ENCODE results near the gene TMPO. TPM values are rescaled to one million over a fixed set of nuclear protein-coding genes. Genes with fewer than 3 reads are reported as not detected.
"Not testable (repeated sequence)": the region's sequence is repeated elsewhere in the genome, so short reads cannot be mapped to it uniquely, and the experiment has no call there.

TMPO gene
- total RNA-seq, 1 donor from 2014 or later, result 178 TPM

- Mint-ChIP-seq H3K4me1 (ENCODE audit: unreplicated experiment) (peaks cover 17% of the 10 kb centered on the region), H3K27me3 (peaks cover 16% of the 10 kb centered on the region), H3K27ac (peak overlapping the region; percentile 99), H3K4me3 (peak overlapping the region; percentile 95), H3K36me3 (peaks cover 9% of the 10 kb centered on the region), H3K9me3 (no peaks in the 10 kb centered on the region)
- TF ChIP-seq CTCF (conservative IDR thresholded peaks at IDR 0.05), result no peak
- DNase-seq (ENCODE audit: extremely low spot score, unreplicated experiment), result peak; percentile 90
Measured at GRCh38 chr12:98503342-98503591, 12.1 kb upstream of the TMPO start.

GRCh38 chr12:98503592-98504367, 11.6 kb upstream of the TMPO start:
- no peak for TF ChIP-seq CTCF (conservative IDR thresholded peaks at IDR 0.05)
- peak; percentile 97 for DNase-seq (ENCODE audit: extremely low spot score, unreplicated experiment)
- H3K27ac Mint-ChIP-seq, result peak overlapping the region; percentile 99
- H3K27me3 Mint-ChIP-seq, result peaks cover 16% of the 10 kb centered on the region
- peaks cover 17% of the 10 kb centered on the region for H3K4me1 Mint-ChIP-seq (ENCODE audit: unreplicated experiment)
- peak overlapping the region; percentile 95 for H3K4me3 Mint-ChIP-seq
- H3K9me3 Mint-ChIP-seq, result no peaks in the 10 kb centered on the region
- peaks cover 9% of the 10 kb centered on the region for H3K36me3 Mint-ChIP-seq

- Mint-ChIP-seq H3K27ac (peak overlapping the region; percentile 99), H3K4me3 (peak overlapping the region; percentile 95), H3K27me3 (peaks cover 16% of the 10 kb centered on the region), H3K4me1 (ENCODE audit: unreplicated experiment) (peaks cover 17% of the 10 kb centered on the region), H3K36me3 (peaks cover 9% of the 10 kb centered on the region), H3K9me3 (no peaks in the 10 kb centered on the region)
- DNase-seq (ENCODE audit: extremely low spot score, unreplicated experiment), result no peak
- no peak for TF ChIP-seq CTCF (conservative IDR thresholded peaks at IDR 0.05)
Measured at GRCh38 chr12:98504368-98504617, 11.1 kb upstream of the TMPO start.

- no peak for DNase-seq (ENCODE audit: extremely low spot score, unreplicated experiment)
Measured at GRCh38 chr12:98509063-98509462, 6.3 kb upstream of the TMPO start.

GRCh38 chr12:98511806-98512205, 3.6 kb upstream of the TMPO start:
- H3K9me3 Mint-ChIP-seq; H3K36me3 Mint-ChIP-seq; H3K27ac Mint-ChIP-seq; H3K4me3 Mint-ChIP-seq; DNase-seq (ENCODE audit: extremely low spot score, unreplicated experiment); H3K27me3 Mint-ChIP-seq: not testable (repeated sequence)
- H3K4me1 Mint-ChIP-seq (ENCODE audit: unreplicated experiment), result peaks cover 12% of the 10 kb centered on the region

More at GRCh38 chr12:98509063-98509462, 6.3 kb upstream of the TMPO start:
- TF ChIP-seq CTCF (conservative IDR thresholded peaks at IDR 0.05), result no peak
- H3K27ac Mint-ChIP-seq, result peak overlapping the region; percentile 54
- peaks cover 3% of the 10 kb centered on the region for H3K27me3 Mint-ChIP-seq
- H3K9me3 Mint-ChIP-seq, result no peaks in the 10 kb centered on the region
- H3K4me1 Mint-ChIP-seq (ENCODE audit: unreplicated experiment), result peaks cover 18% of the 10 kb centered on the region
- no peak overlapping the region for H3K4me3 Mint-ChIP-seq
- H3K36me3 Mint-ChIP-seq, result peaks cover 2% of the 10 kb centered on the region

- no peak for TF ChIP-seq CTCF (conservative IDR thresholded peaks at IDR 0.05)
- Mint-ChIP-seq H3K4me1 (ENCODE audit: unreplicated experiment) (peaks cover 12% of the 10 kb centered on the region), H3K4me3 (peak overlapping the region; percentile 99), H3K36me3 (peaks cover 4% of the 10 kb centered on the region), H3K27ac (peak overlapping the region; percentile 98), H3K27me3 (no peaks in the 10 kb centered on the region), H3K9me3 (no peaks in the 10 kb centered on the region)
- DNase-seq (ENCODE audit: extremely low spot score, unreplicated experiment), result no peak
Measured at GRCh38 chr12:98513379-98514322, 1.7 kb upstream of the TMPO start.
